Progenitor cell of endocrine pancreas (in vitro differentiated cells): ENCODE data around the gene CDH23. TPM values are rescaled to one million over a fixed set of nuclear protein-coding genes. Genes with fewer than 3 reads are reported as not detected.

Experiments
- DNase-seq: peaks from one replicate; pipeline ENCODE4 v3.0.0; 2021; ENCODE audit warnings: low spot score; ENCODE audit not compliant: unreplicated experiment
- H3K27ac Mint-ChIP-seq: 2 replicates; pipeline ENCODE4 v1.8.0; 2021; ENCODE audit warnings: mild to moderate bottlenecking, moderate library complexity, mixed read lengths
- H3K27me3 Mint-ChIP-seq: 2 replicates; pipeline ENCODE4 v1.8.0; 2021; ENCODE audit warnings: mixed read lengths
- H3K36me3 Mint-ChIP-seq: 2 replicates; pipeline ENCODE4 v1.8.0; 2022; ENCODE audit warnings: mixed read lengths; ENCODE audit not compliant: insufficient read depth
- H3K4me1 Mint-ChIP-seq: 2 replicates; pipeline ENCODE4 v1.8.0; 2021; ENCODE audit warnings: low read depth, mixed read lengths
- H3K4me3 Mint-ChIP-seq: 2 replicates; pipeline ENCODE4 v1.8.0; 2021; ENCODE audit warnings: low read depth, mild to moderate bottlenecking, moderate library complexity, mixed read lengths
- H3K9me3 Mint-ChIP-seq: 2 replicates; pipeline ENCODE4 v1.8.0; 2021; ENCODE audit warnings: low read depth, mixed read lengths
- CTCF ChIP-seq: fragments of 200-600 bp; sonication (generic); IDR thresholded peaks from one replicate; pipeline ENCODE4 v1.5.0; 2021; ENCODE audit warnings: antibody characterized with exemption, mild to moderate bottlenecking; ENCODE audit not compliant: unreplicated experiment
- total RNA-seq: library from RNA; stranded (reverse); gene quantifications from 2 replicates; pipeline ENCODE4 v1.2.1, GENCODE V29; 2021

CDH23 gene
- total RNA-seq, 1 donor from 2014 or later: 0.43 TPM

DNA sequence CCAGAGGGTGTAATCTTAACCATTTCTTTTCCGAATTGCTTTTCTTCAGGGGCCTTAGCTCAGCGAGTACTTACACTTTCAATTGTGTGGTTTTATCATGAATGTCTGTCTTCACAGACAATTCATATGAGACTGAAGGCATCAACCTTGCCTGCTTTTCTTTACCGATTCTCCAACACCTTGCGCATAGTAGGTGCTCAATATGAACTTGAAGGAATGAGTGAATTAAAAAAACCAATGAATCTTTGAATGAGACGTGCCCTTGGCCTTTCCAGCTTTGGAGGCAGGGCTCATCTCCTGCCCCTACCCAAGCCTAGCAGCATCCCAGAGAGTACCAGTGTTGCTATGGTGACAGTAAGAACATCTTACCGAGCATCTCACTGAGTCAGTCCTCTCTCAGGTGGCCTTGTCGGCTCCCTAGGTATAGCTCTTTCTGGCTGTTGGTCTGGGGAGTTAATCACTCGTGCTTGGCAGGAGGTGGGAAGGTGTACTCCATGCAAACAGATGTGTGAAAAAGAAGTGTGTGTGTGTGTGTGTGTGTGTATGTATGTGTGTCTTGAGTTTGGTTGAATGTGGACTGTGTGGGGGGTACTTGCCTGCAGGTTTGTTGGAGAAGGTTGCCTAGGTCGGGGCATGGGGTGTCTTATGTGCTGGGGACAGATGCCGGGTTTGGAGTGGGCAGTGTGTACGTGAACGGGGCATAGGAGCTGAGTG lies 215.1 kb downstream of the CDH23 start:
- H3K27ac Mint-ChIP-seq: no peak overlapping the region
- peaks cover 17% of the 10 kb centered on the region for H3K27me3 Mint-ChIP-seq
- no peaks in the 10 kb centered on the region for H3K36me3 Mint-ChIP-seq
- no peak for DNase-seq
- no peaks in the 10 kb centered on the region for H3K9me3 Mint-ChIP-seq
- no peak for TF ChIP-seq CTCF
- no peaks in the 10 kb centered on the region for H3K4me1 Mint-ChIP-seq
- H3K4me3 Mint-ChIP-seq: no peak overlapping the region

DNA sequence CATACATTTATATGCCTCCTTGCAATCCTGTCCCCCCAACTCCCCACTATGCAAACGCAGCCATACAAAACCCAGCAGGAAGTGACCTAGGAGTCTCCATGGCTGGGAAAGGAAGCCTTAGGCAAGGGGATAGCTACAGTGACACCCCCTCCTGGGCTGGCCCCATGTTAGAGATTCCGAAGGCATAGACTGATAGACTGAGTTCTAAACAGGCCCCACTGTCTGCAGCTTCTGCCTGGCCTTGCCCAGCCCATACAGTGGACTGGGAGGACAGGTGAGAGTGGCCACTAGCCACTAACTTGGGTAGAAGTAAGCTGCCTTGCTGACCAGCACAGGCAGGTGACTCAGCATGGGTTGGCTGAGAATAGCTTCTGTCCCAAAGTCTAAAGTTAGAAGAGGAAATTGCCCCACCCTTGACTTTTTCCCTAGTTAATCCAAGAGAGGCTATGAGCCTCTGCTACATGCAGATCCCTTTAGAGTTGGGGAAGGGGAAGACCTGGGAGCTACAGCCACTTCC lies 216.6 kb downstream of the CDH23 start:
- DNase-seq: no peak
- Mint-ChIP-seq H3K27me3 (peaks cover 17% of the 10 kb centered on the region), H3K36me3 (no peaks in the 10 kb centered on the region), H3K4me3 (no peak overlapping the region), H3K9me3 (no peaks in the 10 kb centered on the region), H3K4me1 (no peaks in the 10 kb centered on the region), H3K27ac (no peak overlapping the region)
- no peak for TF ChIP-seq CTCF

DNA sequence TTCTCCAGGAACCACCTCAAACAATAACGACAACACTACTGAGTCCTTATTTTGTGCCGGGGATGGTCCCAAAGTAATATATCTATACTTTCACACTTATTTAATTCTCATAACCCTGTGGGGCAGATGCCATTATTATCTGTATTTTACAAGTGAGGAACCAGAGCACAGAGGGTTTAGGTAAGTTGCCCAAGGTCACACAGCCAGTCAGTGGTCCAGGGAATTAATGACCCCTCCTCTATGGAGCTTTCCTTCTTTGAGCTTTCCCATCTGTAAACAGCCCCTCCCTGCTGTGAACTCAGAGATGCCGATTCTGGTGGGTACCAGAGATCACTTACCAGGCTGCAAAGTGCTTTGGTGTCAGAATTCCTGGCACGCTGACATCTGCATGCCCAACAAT lies 217.2 kb downstream of the CDH23 start:
- TF ChIP-seq CTCF: no peak
- Mint-ChIP-seq H3K27me3 (peaks cover 17% of the 10 kb centered on the region), H3K4me1 (peaks cover 2% of the 10 kb centered on the region), H3K4me3 (no peak overlapping the region), H3K9me3 (no peaks in the 10 kb centered on the region), H3K27ac (no peak overlapping the region), H3K36me3 (no peaks in the 10 kb centered on the region)
- no peak for DNase-seq

DNA sequence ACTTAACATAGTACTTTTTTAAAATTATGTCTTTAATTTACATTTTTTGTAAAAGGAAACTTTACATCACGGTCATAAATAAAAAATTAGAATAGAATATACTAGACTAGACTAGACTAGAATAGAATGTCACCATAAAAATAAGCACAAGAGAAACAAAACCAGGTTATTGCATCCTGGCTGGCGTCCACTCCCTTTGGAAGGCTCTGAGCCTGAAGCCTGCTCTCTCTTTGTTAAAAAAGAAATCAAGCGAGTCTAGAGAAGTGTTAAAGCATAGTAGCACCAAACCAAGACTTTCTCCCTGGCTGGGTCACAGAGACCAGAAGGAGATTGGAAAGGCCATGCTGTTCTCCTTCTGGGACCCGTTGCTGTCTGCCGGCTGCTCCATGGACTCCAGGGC lies 218.2 kb downstream of the CDH23 start:
- Mint-ChIP-seq H3K9me3 (no peaks in the 10 kb centered on the region), H3K27ac (no peak overlapping the region), H3K4me3 (no peak overlapping the region), H3K36me3 (no peaks in the 10 kb centered on the region), H3K4me1 (peaks cover 4% of the 10 kb centered on the region), H3K27me3 (peaks cover 20% of the 10 kb centered on the region)
- DNase-seq: no peak
- TF ChIP-seq CTCF: no peak

DNA sequence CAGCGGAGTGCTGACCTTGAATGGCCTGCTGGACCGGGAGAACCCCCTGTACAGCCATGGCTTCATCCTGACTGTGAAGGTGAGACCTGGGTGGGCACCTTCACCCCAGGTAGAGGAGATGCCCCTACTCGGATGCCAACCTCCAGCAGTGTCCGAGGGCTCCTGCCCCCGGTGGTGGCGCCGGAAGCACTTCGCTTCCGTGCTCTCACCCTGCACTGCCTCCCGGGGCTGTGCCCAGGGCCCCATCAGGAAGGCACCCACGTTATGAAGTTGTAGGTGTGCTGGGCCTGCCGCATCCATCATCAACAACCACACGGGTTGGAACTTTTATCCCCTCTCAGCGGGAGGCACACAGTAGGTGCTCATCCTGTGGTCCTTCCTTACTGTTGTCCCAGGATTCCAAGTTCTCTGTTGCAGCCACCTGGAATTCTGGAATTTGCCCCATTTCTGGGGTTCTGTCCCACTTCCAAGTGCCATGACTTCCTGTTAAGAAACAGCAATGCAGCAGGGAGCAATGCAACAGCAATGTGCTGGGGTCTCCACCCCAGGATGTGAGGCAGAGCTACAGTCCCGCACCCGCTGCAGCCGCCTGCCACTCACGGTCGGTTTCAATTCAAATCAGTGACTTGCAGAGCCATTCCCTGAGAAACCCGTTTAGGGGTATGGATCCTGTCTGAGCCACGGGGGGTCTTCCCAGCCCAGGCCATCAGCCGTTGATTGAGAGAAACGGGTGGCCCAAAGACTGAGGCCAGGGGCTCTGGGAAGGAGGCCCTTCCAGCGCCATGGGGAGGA lies 219.0 kb downstream of the CDH23 start:
- no peak for DNase-seq
- Mint-ChIP-seq H3K4me3 (no peak overlapping the region), H3K4me1 (peaks cover 4% of the 10 kb centered on the region), H3K9me3 (no peaks in the 10 kb centered on the region), H3K27me3 (peaks cover 21% of the 10 kb centered on the region), H3K27ac (no peak overlapping the region), H3K36me3 (no peaks in the 10 kb centered on the region)
- TF ChIP-seq CTCF: no peak
